ENCODE results near the gene TMEM151B. TPM values are rescaled to one million over a fixed set of nuclear protein-coding genes. Genes with fewer than 3 reads are reported as not detected.

TMEM151B gene
- total and polyA plus RNA-seq, 2 of the 13 experiments (the other 11 are each of a cell fraction or from before 2014, with no cell fraction given): not detected

DNA sequence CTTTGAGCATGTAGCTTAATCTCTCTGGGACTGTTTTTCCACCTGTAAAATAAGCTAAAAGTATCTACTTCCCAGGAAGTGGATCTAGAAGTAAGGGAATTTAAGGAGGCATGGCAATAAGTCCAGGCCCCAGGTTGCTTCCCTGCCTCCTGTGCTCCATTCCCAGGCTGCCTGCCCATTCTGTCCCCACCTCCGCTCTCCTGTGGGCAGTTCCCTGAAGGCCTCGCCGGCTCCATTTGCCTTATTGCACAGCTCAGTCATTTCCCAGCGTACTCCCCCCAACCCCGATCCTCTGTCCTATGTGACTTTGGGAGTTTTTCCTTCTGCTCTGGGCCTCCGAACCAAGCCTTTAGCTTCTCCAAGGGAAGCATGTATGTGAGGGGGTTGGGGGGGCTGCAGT, 42.2 kb upstream of the TMEM151B start (continued):
- TF ChIP-seq, protein P1, sequence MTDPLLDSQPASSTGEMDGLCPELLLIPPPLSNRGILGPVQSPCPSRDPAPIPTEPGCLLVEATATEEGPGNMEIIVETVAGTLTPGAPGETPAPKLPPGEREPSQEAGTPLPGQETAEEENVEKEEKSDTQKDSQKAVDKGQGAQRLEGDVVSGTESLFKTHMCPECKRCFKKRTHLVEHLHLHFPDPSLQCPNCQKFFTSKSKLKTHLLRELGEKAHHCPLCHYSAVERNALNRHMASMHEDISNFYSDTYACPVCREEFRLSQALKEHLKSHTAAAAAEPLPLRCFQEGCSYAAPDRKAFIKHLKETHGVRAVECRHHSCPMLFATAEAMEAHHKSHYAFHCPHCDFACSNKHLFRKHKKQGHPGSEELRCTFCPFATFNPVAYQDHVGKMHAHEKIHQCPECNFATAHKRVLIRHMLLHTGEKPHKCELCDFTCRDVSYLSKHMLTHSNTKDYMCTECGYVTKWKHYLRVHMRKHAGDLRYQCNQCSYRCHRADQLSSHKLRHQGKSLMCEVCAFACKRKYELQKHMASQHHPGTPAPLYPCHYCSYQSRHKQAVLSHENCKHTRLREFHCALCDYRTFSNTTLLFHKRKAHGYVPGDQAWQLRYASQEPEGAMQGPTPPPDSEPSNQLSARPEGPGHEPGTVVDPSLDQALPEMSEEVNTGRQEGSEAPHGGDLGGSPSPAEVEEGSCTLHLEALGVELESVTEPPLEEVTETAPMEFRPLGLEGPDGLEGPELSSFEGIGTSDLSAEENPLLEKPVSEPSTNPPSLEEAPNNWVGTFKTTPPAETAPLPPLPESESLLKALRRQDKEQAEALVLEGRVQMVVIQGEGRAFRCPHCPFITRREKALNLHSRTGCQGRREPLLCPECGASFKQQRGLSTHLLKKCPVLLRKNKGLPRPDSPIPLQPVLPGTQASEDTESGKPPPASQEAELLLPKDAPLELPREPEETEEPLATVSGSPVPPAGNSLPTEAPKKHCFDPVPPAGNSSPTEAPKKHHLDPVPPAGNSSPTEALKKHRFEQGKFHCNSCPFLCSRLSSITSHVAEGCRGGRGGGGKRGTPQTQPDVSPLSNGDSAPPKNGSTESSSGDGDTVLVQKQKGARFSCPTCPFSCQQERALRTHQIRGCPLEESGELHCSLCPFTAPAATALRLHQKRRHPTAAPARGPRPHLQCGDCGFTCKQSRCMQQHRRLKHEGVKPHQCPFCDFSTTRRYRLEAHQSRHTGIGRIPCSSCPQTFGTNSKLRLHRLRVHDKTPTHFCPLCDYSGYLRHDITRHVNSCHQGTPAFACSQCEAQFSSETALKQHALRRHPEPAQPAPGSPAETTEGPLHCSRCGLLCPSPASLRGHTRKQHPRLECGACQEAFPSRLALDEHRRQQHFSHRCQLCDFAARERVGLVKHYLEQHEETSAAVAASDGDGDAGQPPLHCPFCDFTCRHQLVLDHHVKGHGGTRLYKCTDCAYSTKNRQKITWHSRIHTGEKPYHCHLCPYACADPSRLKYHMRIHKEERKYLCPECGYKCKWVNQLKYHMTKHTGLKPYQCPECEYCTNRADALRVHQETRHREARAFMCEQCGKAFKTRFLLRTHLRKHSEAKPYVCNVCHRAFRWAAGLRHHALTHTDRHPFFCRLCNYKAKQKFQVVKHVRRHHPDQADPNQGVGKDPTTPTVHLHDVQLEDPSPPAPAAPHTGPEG (CRISPR knock-in tag; IDR thresholded peaks at IDR 0.05): no peak
- TF ChIP-seq TP53 (CRISPR knock-in tag; conservative IDR thresholded peaks at IDR 0.05) (no peak), NFE2L2 (IDR thresholded peaks at IDR 0.05; ENCODE audit: low read length) (no peak), EP300 (IDR thresholded peaks at IDR 0.05; ENCODE audit: low read depth in 2 of 2, low read length in 2 of 2) (no peak), EP300 (CRISPR knock-in tag; IDR thresholded peaks at IDR 0.05; ENCODE audit: borderline replicate concordance) (no peak), ZNF775 (CRISPR knock-in tag; IDR thresholded peaks at IDR 0.05; ENCODE audit: borderline replicate concordance) (no peak), ZSCAN9 (CRISPR knock-in tag; IDR thresholded peaks at IDR 0.05; ENCODE audit: borderline replicate concordance) (no peak), TEAD3 (CRISPR knock-in tag; optimal IDR thresholded peaks at IDR 0.05; ENCODE audit: borderline replicate concordance) (no peak), MYNN (CRISPR knock-in tag; IDR thresholded peaks at IDR 0.05; ENCODE audit: low read depth) (no peak), NFATC3 (CRISPR knock-in tag; IDR thresholded peaks at IDR 0.05) (no peak)
- TF ChIP-seq, protein P2, sequence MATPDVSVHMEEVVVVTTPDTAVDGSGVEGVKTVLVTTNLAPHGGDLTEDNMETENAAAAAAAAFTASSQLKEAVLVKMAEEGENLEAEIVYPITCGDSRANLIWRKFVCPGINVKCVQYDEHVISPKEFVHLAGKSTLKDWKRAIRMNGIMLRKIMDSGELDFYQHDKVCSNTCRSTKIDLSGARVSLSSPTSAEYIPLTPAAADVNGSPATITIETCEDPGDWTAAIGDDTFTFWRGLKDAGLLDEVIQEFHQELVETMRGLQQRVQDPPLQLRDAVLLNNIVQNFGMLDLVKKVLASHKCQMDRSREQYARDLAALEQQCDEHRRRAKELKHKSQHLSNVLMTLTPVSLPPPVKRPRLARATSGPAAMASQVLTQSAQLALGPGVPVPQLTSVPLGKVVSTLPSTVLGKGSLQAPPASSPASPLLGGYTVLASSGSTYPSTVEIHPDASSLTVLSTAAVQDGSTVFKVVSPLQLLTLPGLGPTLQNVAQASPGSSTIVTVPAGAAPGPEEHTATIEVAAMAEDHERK (CRISPR knock-in tag; IDR thresholded peaks at IDR 0.05; ENCODE audit: low read depth): no peak
- TF ChIP-seq, protein P3, sequence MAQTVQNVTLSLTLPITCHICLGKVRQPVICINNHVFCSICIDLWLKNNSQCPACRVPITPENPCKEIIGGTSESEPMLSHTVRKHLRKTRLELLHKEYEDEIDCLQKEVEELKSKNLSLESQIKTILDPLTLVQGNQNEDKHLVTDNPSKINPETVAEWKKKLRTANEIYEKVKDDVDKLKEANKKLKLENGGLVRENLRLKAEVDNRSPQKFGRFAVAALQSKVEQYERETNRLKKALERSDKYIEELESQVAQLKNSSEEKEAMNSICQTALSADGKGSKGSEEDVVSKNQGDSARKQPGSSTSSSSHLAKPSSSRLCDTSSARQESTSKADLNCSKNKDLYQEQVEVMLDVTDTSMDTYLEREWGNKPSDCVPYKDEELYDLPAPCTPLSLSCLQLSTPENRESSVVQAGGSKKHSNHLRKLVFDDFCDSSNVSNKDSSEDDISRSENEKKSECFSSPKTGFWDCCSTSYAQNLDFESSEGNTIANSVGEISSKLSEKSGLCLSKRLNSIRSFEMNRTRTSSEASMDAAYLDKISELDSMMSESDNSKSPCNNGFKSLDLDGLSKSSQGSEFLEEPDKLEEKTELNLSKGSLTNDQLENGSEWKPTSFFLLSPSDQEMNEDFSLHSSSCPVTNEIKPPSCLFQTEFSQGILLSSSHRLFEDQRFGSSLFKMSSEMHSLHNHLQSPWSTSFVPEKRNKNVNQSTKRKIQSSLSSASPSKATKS (CRISPR knock-in tag; IDR thresholded peaks at IDR 0.05): no peak
- TF ChIP-seq, protein P4, sequence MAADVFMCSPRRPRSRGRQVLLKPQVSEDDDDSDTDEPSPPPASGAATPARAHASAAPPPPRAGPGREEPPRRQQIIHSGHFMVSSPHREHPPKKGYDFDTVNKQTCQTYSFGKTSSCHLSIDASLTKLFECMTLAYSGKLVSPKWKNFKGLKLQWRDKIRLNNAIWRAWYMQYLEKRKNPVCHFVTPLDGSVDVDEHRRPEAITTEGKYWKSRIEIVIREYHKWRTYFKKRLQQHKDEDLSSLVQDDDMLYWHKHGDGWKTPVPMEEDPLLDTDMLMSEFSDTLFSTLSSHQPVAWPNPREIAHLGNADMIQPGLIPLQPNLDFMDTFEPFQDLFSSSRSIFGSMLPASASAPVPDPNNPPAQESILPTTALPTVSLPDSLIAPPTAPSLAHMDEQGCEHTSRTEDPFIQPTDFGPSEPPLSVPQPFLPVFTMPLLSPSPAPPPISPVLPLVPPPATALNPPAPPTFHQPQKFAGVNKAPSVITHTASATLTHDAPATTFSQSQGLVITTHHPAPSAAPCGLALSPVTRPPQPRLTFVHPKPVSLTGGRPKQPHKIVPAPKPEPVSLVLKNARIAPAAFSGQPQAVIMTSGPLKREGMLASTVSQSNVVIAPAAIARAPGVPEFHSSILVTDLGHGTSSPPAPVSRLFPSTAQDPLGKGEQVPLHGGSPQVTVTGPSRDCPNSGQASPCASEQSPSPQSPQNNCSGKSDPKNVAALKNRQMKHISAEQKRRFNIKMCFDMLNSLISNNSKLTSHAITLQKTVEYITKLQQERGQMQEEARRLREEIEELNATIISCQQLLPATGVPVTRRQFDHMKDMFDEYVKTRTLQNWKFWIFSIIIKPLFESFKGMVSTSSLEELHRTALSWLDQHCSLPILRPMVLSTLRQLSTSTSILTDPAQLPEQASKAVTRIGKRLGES (CRISPR knock-in tag; IDR thresholded peaks at IDR 0.05; ENCODE audit: borderline replicate concordance): no peak

Measured in HepG2 (cell line).